ENCODE data around the gene ECE2.
"Not testable (repeated sequence)": the region's sequence is repeated elsewhere in the genome, so short reads cannot be mapped to it uniquely, and the experiment has no call there.

The ECE2 gene

DNA sequence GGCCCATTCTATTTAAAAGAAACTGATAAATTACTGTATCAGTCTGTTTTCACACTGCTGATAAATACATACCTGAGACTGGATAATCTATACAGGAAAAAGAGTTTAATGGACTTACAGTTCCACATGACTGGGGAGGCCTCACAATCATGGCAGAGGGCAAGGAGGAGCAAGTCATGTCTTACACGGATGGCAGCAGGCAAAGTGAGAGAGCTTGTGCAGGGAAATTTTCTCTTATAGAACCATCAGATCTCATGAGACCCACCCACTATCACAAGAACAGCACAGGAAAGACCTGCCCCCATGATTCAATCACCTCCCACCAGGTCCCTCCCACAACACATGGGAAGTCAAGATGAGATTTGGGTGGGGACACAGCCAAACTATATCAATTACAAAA is 8.6 kb upstream of the ECE2 start:
- not testable (repeated sequence) for DNase-seq (ENCODE audit: low read depth in 2 of 2)

DNA sequence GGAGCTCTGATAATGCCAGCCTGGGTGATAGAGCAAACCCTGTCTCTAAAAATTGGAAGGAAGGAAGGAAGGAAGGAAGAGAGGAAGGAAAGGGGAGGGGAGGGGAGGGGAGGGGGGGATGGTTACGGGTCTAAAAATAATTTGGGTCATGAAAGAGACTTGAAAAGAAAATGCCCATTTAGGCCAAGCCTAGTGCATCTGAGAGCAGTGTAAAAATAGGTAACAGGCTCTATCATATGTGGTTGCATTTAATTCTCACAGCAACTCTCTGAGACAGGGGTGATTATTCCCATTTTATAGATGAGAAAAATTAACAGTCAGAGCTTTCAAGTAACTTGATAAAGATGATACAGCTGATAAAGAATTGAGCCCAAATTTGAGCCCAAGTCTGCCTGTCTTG is 3.6 kb upstream of the ECE2 start:
- no peak for DNase-seq (ENCODE audit: low read depth in 2 of 2)

DNA sequence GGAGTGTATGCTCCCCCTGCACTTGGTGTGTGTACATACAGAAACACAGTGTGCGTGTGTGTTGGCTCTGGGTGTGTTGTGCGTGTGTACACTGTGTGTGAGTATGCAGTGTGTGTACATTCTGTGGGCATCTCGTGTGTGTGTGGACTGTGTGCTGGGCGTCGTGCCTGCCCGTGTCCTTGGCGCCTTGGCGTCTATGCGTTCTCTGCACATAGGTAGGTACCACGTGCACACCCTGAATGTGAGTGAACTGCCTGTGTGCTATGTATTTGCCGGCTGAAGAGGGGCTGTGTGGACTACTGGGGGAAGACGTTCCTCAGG is 481 bp upstream of the ECE2 start:
- DNase-seq (ENCODE audit: low read depth in 2 of 2) = no peak

DNA sequence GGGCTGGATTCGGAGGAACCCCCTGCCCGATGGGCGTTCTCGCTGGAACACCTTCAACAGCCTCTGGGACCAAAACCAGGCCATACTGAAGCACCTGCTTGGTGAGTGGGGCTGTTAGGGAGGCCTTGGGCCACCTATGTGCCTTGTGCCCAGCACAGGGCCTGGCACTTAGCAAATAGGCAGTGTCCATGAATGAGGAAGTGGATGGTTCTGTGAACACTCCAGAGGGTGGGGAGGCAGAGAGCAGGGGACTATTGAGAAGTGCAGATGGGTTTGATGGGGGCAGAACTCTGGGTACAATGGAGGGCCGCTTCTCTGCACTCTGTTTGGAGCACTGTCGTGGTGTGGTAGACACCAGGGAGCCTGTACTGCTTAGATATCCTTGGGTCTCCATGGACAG is 1.5 kb downstream of the ECE2 start:
- no peak for DNase-seq (ENCODE audit: low read depth in 2 of 2)

DNA sequence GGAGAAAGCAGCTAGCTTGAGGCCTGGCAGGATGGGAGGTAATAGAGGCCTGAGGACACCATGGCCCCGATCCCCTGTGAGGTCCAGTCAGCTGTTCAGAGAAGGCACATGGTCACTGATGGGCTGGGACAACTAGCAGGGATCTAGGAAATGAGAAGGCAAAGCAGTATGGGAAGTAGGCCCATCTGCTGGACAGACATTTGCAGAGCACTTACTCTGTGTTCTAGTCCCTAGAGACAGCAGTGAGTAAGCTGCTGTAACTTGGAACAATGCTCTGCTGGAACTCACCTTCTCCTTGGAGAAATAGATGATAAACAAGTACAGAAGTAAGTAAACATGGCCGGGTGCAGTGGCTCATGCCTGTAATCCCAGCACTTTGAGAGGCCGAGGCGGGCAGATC is 7.1 kb downstream of the ECE2 start:
- DNase-seq (ENCODE audit: low read depth in 2 of 2) = no peak

DNA sequence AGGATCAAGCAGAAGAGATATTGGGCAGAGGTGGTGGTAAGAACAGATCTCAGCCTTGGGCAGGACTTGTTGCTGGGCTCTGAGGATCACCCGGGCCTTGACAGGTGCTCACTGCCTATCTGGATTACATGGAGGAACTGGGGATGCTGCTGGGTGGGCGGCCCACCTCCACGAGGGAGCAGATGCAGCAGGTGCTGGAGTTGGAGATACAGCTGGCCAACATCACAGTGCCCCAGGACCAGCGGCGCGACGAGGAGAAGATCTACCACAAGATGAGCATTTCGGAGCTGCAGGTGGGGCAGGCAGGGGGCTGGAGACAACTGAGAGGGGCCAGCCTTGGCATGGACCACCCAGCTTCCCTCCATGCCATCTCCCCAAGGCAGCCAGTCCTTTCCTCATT is 7.9 kb downstream of the ECE2 start:
- DNase-seq (ENCODE audit: low read depth in 2 of 2) = no peak

DNA sequence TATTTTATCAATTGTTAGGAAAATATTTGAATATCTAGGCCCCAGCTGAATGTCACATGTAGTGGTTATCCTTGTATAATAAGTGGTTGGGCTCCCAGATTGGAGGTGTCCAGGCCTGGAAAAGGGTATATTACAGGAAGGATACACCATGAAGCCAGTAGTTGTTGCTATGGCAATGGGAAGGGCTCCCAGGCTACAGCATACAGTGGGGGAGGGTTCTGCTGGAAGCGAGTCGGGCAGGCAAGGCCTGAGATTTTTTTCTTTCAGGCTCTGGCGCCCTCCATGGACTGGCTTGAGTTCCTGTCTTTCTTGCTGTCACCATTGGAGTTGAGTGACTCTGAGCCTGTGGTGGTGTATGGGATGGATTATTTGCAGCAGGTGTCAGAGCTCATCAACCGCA is 8.9 kb downstream of the ECE2 start:
- DNase-seq (ENCODE audit: low read depth in 2 of 2) = no peak

DNA sequence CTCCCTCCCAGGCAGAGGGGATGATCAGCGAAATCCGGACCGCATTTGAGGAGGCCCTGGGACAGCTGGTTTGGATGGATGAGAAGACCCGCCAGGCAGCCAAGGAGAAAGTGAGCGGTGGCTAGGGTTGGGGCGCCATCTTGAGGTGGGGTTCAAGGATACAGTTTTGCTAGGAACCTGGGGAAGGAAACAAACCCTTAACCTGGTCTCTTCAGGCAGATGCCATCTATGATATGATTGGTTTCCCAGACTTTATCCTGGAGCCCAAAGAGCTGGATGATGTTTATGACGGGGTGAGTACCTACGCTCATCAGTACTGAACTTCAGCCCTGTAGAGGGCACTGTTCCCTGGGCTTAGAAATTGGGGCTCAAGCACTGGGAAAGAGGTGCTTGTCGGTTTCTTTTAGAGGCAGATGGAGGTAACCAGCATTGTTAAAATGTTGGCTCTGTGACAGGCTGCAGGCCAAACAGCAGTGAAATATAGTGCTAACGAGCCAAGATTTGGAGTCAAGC is 13.7 kb downstream of the ECE2 start:
- DNase-seq (ENCODE audit: low read depth in 2 of 2) = peak; percentile 22 to 24

DNA sequence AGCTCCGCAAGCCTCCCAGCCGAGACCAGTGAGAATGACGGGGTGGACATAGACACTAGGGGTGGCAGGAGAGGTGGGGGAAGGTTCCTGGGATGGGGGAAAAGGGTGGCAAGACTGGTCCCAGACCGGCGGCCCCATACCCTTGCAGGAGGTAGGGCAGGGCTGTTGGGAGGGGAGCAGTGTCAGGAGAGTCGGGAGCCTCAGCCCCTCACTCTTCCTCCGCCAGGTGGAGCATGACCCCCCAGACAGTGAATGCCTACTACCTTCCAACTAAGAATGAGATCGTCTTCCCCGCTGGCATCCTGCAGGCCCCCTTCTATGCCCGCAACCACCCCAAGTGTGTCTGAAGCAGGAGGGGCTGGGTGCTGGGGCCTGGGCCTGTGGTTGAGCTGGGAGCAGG is 14.5 kb downstream of the ECE2 start:
- no peak for DNase-seq (ENCODE audit: low read depth in 2 of 2)

DNA sequence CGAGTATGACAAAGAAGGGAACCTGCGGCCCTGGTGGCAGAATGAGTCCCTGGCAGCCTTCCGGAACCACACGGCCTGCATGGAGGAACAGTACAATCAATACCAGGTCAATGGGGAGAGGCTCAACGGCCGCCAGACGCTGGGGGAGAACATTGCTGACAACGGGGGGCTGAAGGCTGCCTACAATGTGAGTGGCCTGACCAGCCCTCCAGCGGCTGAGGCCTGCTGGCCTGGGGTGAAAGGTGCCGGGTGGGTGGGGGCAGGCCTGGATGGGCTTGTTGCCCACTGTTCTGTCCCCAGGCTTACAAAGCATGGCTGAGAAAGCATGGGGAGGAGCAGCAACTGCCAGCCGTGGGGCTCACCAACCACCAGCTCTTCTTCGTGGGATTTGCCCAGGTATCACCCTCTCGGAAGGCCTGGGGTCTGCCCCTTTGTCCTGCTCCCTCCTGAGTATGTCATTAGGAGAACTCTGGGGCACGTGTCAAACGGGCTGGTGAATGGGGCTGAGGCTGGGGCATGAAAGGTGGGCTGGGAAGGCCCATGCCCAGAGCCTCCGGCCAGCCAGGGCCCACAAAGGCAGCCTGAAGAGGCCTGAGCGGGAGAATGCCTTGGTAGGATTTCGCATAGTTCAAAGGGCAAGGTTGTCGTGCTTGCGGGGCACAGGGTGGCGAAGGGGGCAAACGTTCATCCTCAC is 15.4 kb downstream of the ECE2 start:
- no peak for DNase-seq (ENCODE audit: low read depth in 2 of 2)

DNA sequence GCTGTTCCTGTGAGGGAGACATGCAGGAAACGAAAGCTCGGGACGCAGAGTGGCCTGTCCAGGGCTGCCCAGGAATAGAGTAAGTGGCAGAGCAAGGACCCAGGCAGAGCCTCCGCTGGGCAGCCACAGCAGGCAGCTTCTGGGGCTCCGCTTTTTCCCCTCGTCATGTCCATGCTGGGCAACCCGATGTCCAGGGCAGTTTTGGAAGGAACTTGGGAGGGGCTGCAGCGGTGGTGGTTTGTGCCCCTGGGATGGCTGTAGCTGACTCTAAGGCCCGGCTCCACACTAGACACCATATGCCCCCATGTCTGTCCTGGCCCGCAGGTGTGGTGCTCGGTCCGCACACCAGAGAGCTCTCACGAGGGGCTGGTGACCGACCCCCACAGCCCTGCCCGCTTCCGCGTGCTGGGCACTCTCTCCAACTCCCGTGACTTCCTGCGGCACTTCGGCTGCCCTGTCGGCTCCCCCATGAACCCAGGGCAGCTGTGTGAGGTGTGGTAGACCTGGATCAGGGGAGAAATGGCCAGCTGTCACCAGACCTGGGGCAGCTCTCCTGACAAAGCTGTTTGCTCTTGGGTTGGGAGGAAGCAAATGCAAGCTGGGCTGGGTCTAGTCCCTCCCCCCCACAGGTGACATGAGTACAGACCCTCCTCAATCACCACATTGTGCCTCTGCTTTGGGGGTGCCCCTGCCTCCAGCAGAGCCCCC is 16.1 kb downstream of the ECE2 start:
- no peak for DNase-seq (ENCODE audit: low read depth in 2 of 2)

DNA sequence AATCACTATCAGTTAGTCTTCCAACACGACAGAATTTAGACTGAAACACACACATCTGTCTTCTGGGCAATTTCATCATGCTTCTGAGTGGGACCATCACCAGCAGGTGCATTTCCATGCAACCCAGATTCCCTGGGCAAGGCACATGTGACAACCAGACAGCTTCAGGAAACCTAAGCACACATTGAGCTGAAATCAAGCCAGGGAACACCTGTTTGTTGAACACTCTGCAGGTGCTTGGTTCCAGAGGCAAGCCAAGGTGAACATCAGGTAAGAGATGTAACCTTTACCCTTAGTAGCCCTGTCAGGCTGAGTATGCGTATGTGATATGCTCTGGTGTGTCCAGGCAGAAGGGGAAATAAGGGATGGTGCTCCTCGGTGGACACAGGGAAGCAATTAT is 19.9 kb downstream of the ECE2 start:
- no peak for DNase-seq (ENCODE audit: low read depth in 2 of 2)

DNA sequence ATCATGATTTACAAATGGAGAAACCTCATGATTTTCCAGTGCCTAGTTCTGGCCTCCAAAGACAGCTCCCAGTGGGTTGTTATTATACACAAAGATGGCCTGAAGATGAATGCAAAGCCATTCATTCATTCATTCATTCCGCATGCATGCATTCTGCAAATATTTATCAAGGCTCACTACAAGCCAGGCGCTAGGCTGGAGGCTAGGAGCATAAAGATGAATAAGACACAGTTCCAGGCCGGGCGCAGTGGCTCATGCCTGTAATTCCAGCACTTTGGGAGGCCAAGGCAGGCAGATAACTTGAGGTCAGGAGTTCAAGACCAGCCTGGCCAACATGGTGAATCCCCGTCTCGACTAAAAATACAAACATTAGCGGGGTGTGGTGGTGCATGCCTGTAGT is 20.8 kb downstream of the ECE2 start:
- DNase-seq (ENCODE audit: low read depth in 2 of 2) = no peak

DNA sequence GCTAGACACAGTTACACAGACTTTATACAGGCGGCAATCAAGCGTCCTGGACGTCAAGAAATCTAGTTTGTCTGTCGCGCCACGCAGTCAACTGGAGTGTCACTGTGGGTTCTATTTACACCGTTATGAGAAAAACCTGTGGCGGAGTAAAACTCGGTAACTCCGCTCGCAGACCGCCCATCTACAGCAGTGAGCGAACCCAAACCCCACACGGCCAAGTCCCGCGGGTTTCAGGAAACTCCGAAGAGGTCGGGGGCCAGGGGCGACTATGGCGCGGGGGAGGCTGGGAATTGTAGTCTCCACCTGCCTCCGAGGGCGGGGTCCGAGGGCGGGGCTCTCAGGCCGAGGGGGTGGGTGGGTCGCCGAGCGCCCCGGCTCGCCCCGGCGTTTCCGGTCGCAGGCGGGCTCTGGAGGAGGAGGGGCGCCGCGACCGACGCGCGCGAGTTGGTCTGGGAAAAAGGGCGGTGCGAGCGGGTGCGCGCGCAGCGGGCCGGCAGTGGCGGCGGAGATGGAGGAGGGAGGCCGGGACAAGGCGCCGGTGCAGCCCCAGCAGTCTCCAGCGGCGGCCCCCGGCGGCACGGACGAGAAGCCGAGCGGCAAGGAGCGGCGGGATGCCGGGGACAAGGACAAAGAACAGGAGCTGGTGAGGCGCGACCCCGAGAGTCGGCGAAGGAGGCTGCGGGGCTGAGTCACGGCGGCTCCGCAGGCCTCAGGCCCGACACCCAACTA is 23.1 kb downstream of the ECE2 start, which contains the start of gene PSMD2:
TSS of gene PSMD2 (plus strand) at position 483 of the 729 bp plus-strand sequence. CDS start at position 509, 26 bp downstream.
- DNase-seq (ENCODE audit: low read depth in 2 of 2) = peak; percentile 97

DNA sequence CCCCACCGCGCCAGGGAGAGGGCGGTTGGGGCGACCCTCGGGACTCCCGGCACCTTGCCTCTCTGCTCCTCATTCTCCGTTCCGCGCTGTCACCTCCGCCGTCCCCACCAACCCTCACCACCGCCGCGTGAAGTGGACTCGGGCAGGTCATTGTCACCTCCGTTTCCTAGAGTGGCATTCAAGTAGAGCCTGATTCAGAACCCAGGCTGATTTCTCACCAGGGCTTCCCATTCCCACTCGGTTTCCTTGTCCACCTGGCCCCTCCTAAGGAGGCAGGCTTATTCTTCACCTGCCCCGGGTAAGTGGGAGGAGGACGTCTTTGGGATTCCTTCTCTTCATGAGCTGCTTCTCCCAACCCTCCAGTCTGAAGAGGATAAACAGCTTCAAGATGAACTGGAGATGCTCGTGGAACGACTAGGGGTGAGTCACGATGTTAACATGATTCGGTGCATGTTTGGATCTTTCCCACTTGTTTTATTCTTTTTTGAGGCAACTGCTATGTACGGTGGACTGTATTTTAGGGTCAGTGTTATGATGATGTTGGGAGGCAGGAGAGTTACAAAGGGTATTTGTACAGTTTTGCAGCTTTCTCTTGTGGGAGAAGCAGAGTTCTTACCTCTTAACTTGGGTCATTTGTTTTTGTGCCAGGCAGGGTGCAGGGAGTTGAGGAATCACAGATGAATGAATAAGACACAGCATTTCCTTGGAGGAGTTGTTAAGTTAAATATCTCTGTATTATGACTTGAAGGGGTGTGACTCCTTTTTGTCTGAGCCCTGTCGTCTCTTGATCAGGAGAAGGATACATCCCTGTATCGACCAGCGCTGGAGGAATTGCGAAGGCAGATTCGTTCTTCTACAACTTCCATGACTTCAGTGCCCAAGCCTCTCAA is 23.9 kb downstream of the ECE2 start:
- DNase-seq (ENCODE audit: low read depth in 2 of 2) = no peak

DNA sequence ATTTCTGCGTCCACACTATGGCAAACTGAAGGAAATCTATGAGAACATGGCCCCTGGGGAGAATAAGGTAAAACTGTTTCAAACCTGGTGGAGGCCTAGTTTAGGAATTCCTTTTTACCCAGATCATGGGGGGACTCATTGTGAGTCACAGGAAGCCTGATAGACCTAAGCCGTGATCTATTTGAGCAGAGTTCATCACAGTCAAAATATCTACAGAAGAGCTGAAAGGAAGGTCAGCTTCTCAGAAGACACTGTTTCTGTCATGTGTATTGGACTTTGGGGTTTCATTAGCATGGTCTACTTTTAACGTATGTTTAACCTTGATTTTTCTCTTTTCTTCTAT is 24.5 kb downstream of the ECE2 start:
- DNase-seq (ENCODE audit: low read depth in 2 of 2) = no peak

DNA sequence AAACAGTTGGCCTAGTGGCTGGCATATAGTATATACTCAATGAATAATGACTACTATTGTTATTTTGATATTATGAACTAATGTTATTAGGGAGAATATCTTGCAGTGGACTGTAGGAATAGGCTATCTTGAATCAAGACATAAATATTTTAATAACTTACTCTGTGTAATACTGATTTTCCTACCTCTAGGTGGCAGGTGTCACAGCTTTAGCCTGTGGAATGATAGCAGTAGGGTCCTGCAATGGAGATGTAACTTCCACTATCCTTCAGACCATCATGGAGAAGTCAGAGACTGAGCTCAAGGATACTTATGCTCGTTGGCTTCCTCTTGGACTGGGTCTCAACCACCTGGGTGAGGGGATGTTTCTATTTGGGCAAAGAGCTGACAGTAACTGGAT is 29.8 kb downstream of the ECE2 start:
- DNase-seq (ENCODE audit: low read depth in 2 of 2) = no peak

DNA sequence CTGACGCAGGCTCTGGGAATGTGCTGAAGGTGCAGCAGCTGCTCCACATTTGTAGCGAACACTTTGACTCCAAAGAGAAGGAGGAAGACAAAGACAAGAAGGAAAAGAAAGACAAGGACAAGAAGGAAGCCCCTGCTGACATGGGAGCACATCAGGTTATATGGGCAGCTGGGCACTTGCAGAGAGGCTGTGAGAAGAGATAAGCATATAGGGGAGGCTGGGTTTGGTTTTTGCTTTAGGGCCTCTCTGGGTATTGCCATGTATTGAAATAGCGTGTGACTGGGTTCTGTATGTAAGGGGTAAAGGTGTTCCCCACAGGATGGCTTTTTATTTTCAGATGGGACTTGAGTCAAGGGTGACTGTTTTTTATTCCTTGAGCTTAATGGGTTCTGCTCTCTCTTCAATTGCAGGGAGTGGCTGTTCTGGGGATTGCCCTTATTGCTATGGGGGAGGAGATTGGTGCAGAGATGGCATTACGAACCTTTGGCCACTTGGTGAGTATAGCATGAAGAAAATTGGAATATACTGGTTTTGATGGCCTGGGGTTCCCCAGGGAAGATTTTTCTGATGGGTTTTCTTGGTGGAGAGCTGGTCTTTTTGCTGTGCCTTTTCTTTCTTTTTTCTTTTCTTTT is 30.6 kb downstream of the ECE2 start:
- no peak for DNase-seq (ENCODE audit: low read depth in 2 of 2)

DNA sequence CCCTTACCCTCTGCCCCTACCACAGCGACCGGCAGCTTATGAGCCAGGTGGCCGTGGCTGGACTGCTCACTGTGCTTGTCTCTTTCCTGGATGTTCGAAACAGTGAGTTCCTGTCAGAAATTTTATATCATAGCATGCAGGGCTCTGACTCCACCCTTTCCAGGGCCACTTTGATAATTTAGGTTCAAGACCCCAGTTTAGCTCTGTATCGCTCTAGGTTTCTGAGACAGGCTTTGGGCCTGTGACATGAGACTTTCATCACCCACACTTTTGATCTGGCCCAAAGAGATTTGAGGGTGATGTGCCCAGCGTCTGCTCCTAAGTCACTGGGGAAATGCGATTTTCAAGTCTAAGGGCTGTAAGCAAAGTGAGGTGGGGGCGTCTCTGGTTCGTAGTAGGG is 32.1 kb downstream of the ECE2 start:
- DNase-seq (ENCODE audit: low read depth in 2 of 2) = no peak

DNA sequence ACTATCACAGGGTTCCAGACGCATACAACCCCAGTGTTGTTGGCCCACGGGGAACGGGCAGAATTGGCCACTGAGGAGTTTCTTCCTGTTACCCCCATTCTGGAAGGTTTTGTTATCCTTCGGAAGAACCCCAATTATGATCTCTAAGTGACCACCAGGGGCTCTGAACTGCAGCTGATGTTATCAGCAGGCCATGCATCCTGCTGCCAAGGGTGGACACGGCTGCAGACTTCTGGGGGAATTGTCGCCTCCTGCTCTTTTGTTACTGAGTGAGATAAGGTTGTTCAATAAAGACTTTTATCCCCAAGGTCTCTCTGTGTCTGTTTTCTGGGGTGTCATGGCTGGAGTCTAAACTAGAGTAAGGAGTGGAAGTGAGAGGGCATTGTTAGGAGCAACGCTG is 32.9 kb downstream of the ECE2 start:
- DNase-seq (ENCODE audit: low read depth in 2 of 2) = no peak

DNA sequence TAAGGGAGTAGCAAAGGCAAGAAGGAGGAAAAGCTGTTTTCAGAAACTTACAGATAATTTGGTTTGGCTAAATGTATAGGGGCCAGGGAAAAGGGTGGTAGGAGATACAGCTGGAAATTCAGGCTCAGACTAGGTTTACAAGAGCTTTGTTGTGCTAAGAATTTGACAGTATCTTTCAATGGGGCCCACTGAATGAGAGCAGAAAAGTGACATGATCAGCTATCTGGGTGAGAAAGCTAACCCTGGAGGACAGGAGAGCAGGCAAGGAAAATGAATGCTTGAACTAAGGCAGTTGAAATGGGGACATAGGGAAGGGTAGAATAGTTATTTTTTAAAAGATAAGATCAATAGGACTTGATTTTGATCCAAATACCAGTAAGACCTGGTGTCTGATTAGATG is 35.8 kb downstream of the ECE2 start:
- no peak for DNase-seq (ENCODE audit: low read depth in 2 of 2)

DNA sequence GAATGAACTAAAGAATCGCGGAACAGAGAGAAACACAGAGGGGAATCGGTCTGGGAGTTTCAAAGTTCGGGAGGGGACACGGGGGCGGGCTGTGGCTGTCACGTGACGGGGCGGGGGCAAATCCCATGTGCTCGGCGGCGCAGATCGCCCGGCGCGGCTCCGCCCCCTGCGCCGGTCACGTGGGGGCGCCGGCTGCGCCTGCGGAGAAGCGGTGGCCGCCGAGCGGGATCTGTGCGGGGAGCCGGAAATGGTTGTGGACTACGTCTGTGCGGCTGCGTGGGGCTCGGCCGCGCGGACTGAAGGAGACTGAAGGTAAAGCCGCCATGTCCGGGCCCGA is 38.5 kb downstream of the ECE2 start, which contains the start of gene EIF4G1:
TSS of gene EIF4G1 (plus strand) at position 244 of the 337 bp plus-strand sequence. CDS start 1,191 bp downstream, outside the sequence.
- peak; percentile 80 to 86 for DNase-seq (ENCODE audit: low read depth in 2 of 2)

Measured in stimulated activated CD8-positive, alpha-beta memory T cell treated with anti-CD3 and anti-CD28 coated beads, Interleukin-15, amount 100 ng/mL, for 4 hours (primary cell).